GM13977 (cell line): Measurements from ENCODE around the gene ZMYND19.
"Not testable (repeated sequence)": the region's sequence is repeated elsewhere in the genome, so short reads cannot be mapped to it uniquely, and the experiment has no call there.

Experiments used
- DNase-seq: peaks from one replicate; pipeline ENCODE4 v3.0.0; 2012; ENCODE audit warnings: low spot score
- in situ Hi-C: fragments of 300-500 bp; cut with MboI; formaldehyde crosslinking; loops from one replicate; pipeline ENCODE4 v1.12.0; 2022; ENCODE audit warnings: low sequenced_read_pairs, low pct_unique_long_range_greater_than_20kb, mixed read lengths, inconsistent platforms; ENCODE audit not compliant: unreplicated experiment
- TF ChIP-seq, protein P1 (sequence below): IDR thresholded peaks from 2 replicates; pipeline ENCODE4 v1.5.1; 2012; ENCODE audit warnings: mild to moderate bottlenecking, control low read depth; ENCODE audit not compliant: insufficient read depth; ENCODE audit errors: extremely low read depth, missing control alignments

The ZMYND19 gene

DNA sequence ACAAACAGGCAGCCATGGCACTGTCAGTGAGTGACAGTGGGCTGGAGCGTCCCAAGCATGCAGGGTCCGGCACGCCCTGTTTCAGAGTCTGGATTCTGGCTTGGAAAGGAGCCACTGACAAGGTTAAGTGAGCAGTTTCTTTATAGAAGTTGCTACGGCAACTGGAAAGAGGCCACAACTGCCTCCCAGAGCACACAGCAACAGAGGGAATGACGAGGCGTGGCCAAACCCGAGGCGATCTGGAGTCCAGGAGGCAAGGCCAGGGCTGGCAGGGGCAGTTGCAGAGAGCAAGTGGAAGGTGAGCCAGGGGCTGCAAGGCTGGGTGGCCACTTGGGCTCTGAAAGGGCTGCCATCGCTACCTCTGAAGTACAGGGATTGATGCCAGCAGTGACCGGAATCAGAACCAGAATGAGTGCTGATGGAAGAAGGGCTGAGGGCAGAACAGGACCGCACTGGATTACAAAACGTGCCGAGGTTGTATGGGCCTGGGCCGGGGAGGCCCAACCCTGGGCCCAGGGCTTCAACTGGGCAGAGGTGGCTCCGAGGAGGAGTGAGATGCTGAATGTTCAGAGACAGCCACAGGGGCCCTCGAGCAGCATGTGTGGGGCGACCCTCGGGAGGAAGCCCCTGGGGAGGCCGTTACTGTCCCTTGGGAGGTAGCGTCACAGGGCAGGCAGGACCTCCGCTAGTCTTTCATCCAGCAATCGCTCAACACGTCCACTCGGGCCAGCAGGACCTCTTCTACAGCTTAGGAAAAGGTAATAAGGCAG lies 34.1 kb downstream of the ZMYND19 start:
- TF ChIP-seq, protein P1, sequence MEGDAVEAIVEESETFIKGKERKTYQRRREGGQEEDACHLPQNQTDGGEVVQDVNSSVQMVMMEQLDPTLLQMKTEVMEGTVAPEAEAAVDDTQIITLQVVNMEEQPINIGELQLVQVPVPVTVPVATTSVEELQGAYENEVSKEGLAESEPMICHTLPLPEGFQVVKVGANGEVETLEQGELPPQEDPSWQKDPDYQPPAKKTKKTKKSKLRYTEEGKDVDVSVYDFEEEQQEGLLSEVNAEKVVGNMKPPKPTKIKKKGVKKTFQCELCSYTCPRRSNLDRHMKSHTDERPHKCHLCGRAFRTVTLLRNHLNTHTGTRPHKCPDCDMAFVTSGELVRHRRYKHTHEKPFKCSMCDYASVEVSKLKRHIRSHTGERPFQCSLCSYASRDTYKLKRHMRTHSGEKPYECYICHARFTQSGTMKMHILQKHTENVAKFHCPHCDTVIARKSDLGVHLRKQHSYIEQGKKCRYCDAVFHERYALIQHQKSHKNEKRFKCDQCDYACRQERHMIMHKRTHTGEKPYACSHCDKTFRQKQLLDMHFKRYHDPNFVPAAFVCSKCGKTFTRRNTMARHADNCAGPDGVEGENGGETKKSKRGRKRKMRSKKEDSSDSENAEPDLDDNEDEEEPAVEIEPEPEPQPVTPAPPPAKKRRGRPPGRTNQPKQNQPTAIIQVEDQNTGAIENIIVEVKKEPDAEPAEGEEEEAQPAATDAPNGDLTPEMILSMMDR: no peak
- no peak for DNase-seq
- in situ Hi-C loops: no loop called here

DNA sequence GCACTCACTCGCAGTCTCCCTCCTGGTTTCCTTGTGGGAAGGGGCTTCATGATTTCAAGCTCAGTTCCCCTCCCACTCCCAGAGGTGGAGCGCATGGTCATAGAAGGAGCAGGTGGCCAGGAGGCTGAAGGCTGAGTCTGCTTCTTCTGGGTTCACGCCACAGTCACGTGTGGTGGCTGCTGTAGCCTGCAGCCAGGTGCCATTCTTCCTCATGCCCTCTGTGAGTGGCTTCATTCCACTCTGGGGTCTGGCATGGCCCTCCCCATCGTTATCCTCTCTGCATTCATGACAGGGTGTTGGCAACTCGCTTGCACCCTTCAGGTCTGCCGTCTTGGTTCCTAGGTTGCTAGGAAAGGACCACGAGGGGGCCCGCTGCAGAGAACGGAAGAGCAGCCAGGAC lies 35.1 kb downstream of the ZMYND19 start:
- TF ChIP-seq, protein P1: no peak
- DNase-seq: no peak
- in situ Hi-C loops: no loop called here

DNA sequence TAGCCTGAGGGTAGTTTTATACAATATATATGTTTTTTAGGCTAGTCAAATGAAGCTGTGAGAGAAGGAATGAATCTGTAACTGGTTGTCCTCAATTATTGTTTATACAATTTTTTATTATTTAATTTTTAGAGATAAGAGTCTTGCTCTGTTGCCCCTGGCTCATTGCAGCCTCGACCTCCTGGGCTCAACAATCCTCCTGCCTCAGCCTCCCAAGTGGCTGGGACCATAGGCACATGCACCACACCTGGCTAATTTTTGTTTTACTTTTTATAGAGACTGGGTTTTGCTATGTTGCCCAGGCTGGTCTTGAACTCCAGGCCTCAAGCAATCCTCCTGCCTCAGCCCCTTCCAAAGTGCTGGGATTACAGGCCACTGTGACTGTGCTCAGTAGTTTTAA lies 36.0 kb downstream of the ZMYND19 start:
- no peak for DNase-seq
- TF ChIP-seq, protein P1: no peak
- in situ Hi-C loops: no loop called here

DNA sequence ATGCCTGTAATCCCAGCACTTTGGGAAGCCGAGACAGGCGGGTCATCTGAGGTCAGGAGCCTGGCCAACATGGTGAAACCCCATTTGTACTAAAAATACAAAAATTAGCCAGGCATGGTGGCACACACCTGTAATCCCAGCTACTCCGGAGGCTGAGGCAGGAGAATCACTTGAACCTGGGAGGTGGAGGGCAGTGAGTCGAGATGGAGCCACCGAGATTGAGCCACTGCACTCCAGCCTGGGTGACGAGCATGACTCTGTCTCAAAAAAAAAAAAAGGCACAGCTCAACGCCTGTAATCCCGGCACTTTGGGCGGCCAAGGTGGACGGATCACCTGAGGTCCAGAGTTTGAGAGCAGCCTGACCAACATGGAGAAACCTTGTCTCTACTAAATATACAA lies 36.7 kb downstream of the ZMYND19 start:
- in situ Hi-C loops, DNase-seq: not testable (repeated sequence)

DNA sequence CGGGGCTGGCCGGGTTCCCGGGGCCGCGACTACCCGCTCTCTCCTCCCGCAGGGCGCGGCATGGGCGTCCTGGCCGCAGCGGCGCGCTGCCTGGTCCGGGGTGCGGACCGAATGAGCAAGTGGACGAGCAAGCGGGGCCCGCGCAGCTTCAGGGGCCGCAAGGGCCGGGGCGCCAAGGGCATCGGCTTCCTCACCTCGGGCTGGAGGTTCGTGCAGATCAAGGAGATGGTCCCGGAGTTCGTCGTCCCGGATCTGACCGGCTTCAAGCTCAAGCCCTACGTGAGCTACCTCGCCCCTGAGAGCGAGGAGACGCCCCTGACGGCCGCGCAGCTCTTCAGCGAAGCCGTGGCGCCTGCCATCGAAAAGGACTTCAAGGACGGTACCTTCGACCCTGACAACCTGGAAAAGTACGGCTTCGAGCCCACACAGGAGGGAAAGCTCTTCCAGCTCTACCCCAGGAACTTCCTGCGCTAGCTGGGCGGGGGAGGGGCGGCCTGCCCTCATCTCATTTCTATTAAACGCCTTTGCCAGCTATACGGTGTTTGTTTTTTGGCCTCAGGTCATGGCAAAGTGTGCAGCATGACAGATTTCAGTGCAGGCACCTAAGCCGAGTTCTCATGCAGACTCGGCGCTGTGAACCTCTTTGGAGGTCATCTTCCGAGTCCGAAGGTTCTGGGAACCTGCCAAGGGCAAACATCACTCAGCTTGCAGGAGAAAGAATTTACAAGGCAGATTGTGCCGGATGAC lies 38.1 kb downstream of the ZMYND19 start:
- in situ Hi-C loops: no loop called here
- DNase-seq: peak; percentile 69
- TF ChIP-seq, protein P1: no peak

DNA sequence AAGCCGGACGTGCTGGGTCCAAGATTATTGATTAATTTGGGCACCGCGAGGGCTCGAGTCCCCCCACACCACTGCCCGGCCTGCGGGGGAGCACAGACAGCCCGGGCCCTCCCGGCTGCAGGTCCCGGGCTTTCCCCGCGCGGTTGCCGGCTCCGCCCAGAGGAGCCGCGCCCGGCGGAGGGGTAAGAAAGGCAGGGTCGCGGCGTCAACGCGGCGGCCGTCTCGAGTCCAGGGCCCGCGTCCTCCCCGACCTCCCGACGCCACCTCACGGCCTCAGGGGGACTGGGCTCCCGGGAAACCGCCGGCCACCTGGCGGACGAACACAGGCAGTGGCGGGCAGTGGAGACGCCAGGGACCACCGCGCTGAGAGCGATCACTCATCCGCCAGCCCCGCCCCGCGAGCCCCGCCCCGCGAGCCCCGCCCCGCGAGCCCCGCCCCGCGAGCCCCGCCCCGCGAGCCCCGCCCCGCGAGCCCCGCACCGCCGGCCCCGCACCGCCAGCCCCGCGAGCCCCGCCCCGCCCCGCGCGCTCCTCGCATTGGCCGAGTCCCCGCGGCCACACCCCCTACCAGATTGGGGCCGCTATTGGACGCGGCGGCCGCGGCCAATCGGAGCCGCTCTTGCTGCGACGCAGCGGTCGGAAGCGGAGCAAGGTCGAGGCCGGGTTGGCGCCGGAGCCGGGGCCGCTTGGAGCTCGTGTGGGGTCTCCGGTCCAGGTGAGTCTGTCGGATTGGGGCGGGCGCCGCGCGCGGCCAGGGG lies 38.9 kb downstream of the ZMYND19 start, which contains the start of gene MRPL41:
MRPL41 (plus strand) TSS at position 616 of the 758 bp plus-strand sequence. CDS start 203 bp downstream, outside the sequence.
- in situ Hi-C loops: no loop called here
- TF ChIP-seq, protein P1: peak; percentile 53
- DNase-seq: peak; percentile 99

DNA sequence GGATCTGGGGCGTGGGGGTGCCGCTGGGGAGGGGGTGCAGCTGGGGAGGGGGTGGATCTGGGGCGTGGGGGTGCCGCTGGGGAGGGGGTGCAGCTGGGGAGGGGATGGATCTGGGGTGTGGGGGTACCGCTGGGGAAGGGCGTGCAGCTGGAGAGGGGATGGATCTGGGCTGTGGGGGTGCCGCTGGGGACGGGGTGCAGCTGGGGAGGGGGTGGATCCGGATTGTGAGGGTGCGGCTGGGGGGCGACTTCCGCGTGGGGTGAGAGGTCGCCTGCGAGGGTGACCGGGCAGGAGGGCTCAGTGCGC lies 39.4 kb downstream of the ZMYND19 start:
- DNase-seq, in situ Hi-C loops: not testable (repeated sequence)
